Measurements from ENCODE around the gene SIGLEC15. TPM values are rescaled to one million over a fixed set of nuclear protein-coding genes. Genes with fewer than 3 reads are reported as not detected.
"Not testable (repeated sequence)": the region's sequence is repeated elsewhere in the genome, so short reads cannot be mapped to it uniquely, and the experiment has no call there.

The SIGLEC15 gene
- 1.4 TPM for polyA plus RNA-seq (2013, experiment 1 of 2; ENCODE audit: insufficient read length)
- 1.2 TPM for polyA plus RNA-seq (2013, experiment 2 of 2; ENCODE audit: insufficient read length)

- peak; percentile 46 for DNase-seq
These were observed at the start of gene SIGLEC15 for GRCh38 chr18:45825258-45826044. Gene SIGLEC15 (plus strand): TSS chr18:45825675. CDS start chr18:45825729, 54 bp downstream.

- DNase-seq: no peak
These were observed 49.7 kb upstream of the SIGLEC15 start for GRCh38 chr18:45775743-45776142.

- peak; percentile 94 for DNase-seq
These were observed 48.1 kb upstream of the SIGLEC15 start for GRCh38 chr18:45777393-45777792.

- DNase-seq: no peak
These were observed 44.9 kb upstream of the SIGLEC15 start for GRCh38 chr18:45780568-45780967.

- DNase-seq: no peak
These were observed 42.8 kb upstream of the SIGLEC15 start for GRCh38 chr18:45782662-45783061.

- DNase-seq: peak; percentile 89
These were observed 42.1 kb upstream of the SIGLEC15 start for GRCh38 chr18:45783097-45784075.

GRCh38 chr18:45785134-45785533 is 40.3 kb upstream of the SIGLEC15 start:
- DNase-seq: peak; percentile 81

GRCh38 chr18:45786941-45787340 is 38.5 kb upstream of the SIGLEC15 start:
- DNase-seq: no peak

- no peak for DNase-seq
These were observed 38.1 kb upstream of the SIGLEC15 start for GRCh38 chr18:45787346-45787745.

GRCh38 chr18:45788861-45789260 is 36.6 kb upstream of the SIGLEC15 start:
- DNase-seq: no peak

- no peak for DNase-seq
These were observed 32.8 kb upstream of the SIGLEC15 start for GRCh38 chr18:45792506-45793263.

- peak; percentile 87 for DNase-seq
These were observed 32.1 kb upstream of the SIGLEC15 start for GRCh38 chr18:45793264-45793965.

GRCh38 chr18:45801416-45802004 is 24.0 kb upstream of the SIGLEC15 start:
- peak; percentile 66 for DNase-seq

GRCh38 chr18:45802814-45803492 is 22.5 kb upstream of the SIGLEC15 start:
- DNase-seq: peak; percentile 99

- DNase-seq: no peak
These were observed 19.9 kb upstream of the SIGLEC15 start for GRCh38 chr18:45805551-45805950.

- peak; percentile 79 for DNase-seq
These were observed 19.2 kb upstream of the SIGLEC15 start for GRCh38 chr18:45806226-45806625.

GRCh38 chr18:45807144-45807543 is 18.3 kb upstream of the SIGLEC15 start:
- DNase-seq: not testable (repeated sequence)

- DNase-seq: not testable (repeated sequence)
These were observed 10.7 kb upstream of the SIGLEC15 start for GRCh38 chr18:45814733-45815132.

GRCh38 chr18:45817543-45817942 is 7.9 kb upstream of the SIGLEC15 start:
- no peak for DNase-seq

- DNase-seq: peak; percentile 18
These were observed 6.7 kb upstream of the SIGLEC15 start for GRCh38 chr18:45818765-45819164.
